Ishikawa (cell line): Measurements from ENCODE around the gene NELL1.

Experiments used
- CEBPB ChIP-seq: IDR thresholded peaks from 2 replicates; pipeline ENCODE4 v1.6.1; 2012
- CREB1 ChIP-seq: IDR thresholded peaks from 2 replicates; pipeline ENCODE4 v1.6.1; 2012; ENCODE audit warnings: low read depth
- EP300 ChIP-seq: IDR thresholded peaks from 2 replicates; pipeline ENCODE4 v1.6.1; 2012; ENCODE audit warnings: borderline replicate concordance
- NFIC ChIP-seq: IDR thresholded peaks from 2 replicates; pipeline ENCODE4 v1.6.1; 2012
- RAD21 ChIP-seq: IDR thresholded peaks from 2 replicates; pipeline ENCODE4 v1.6.1; 2012; ENCODE audit warnings: low read depth
- TAF1 ChIP-seq: IDR thresholded peaks from 2 replicates; pipeline ENCODE4 v1.6.1; 2012; ENCODE audit warnings: low read depth, mild to moderate bottlenecking
- TEAD4 ChIP-seq: IDR thresholded peaks from 2 replicates; pipeline ENCODE4 v1.6.1; 2012
- USF1 ChIP-seq: IDR thresholded peaks from 2 replicates; pipeline ENCODE4 v1.6.1; 2012
- YY1 ChIP-seq: IDR thresholded peaks from 2 replicates; pipeline ENCODE4 v1.6.1; 2012; ENCODE audit warnings: low read depth
- ZBTB7A ChIP-seq: IDR thresholded peaks from 2 replicates; pipeline ENCODE4 v1.6.1; 2012; ENCODE audit warnings: low read depth
- TF ChIP-seq, protein P1 (sequence below): IDR thresholded peaks from 2 replicates; pipeline ENCODE4 v1.6.1; 2012; ENCODE audit warnings: low read depth, mild to moderate bottlenecking
- TF ChIP-seq, protein P2 (sequence below): IDR thresholded peaks from 2 replicates; pipeline ENCODE4 v1.6.1; 2012

DNA sequence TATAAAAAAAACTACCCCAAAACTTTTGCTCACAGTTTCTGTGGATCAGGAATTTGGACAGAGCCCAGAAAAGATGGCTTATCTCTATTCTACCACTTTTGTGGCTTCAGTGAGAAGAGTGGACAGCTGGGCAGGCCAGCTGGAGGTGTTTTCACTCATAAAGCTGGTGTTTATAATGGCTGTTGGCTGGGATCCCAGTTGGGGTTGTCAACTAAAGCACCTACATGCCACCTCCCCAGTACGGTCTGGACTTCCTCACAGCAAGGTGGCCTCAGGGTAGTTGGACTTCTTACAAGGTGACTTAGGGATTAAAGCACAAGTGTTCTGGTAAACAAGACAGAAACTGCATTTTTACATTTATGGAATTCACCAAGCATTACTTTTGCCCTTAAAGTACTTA lies 171.0 kb downstream of the NELL1 start:
- TF ChIP-seq CREB1 (no peak), EP300 (no peak), USF1 (no peak), NFIC (no peak), CEBPB (no peak), YY1 (no peak), TAF1 (no peak), ZBTB7A (no peak), TEAD4 (no peak), RAD21 (no peak)
- TF ChIP-seq, protein P1, sequence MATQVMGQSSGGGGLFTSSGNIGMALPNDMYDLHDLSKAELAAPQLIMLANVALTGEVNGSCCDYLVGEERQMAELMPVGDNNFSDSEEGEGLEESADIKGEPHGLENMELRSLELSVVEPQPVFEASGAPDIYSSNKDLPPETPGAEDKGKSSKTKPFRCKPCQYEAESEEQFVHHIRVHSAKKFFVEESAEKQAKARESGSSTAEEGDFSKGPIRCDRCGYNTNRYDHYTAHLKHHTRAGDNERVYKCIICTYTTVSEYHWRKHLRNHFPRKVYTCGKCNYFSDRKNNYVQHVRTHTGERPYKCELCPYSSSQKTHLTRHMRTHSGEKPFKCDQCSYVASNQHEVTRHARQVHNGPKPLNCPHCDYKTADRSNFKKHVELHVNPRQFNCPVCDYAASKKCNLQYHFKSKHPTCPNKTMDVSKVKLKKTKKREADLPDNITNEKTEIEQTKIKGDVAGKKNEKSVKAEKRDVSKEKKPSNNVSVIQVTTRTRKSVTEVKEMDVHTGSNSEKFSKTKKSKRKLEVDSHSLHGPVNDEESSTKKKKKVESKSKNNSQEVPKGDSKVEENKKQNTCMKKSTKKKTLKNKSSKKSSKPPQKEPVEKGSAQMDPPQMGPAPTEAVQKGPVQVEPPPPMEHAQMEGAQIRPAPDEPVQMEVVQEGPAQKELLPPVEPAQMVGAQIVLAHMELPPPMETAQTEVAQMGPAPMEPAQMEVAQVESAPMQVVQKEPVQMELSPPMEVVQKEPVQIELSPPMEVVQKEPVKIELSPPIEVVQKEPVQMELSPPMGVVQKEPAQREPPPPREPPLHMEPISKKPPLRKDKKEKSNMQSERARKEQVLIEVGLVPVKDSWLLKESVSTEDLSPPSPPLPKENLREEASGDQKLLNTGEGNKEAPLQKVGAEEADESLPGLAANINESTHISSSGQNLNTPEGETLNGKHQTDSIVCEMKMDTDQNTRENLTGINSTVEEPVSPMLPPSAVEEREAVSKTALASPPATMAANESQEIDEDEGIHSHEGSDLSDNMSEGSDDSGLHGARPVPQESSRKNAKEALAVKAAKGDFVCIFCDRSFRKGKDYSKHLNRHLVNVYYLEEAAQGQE = no peak
- TF ChIP-seq, protein P2, sequence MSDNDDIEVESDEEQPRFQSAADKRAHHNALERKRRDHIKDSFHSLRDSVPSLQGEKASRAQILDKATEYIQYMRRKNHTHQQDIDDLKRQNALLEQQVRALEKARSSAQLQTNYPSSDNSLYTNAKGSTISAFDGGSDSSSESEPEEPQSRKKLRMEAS = no peak
